SH-SY5Y (cell line): ENCODE data around the gene ABCA2.

ENCODE experiments used
- GATA2 ChIP-seq: IDR thresholded peaks from 2 replicates; pipeline ENCODE4 v1.6.1; 2011; ENCODE audit warnings: mild to moderate bottlenecking, low read depth, low read length
- GATA3 ChIP-seq: IDR thresholded peaks from 2 replicates; pipeline ENCODE4 v1.6.1; 2011; ENCODE audit warnings: low read depth, mild to moderate bottlenecking, low read length, moderate library complexity

DNA sequence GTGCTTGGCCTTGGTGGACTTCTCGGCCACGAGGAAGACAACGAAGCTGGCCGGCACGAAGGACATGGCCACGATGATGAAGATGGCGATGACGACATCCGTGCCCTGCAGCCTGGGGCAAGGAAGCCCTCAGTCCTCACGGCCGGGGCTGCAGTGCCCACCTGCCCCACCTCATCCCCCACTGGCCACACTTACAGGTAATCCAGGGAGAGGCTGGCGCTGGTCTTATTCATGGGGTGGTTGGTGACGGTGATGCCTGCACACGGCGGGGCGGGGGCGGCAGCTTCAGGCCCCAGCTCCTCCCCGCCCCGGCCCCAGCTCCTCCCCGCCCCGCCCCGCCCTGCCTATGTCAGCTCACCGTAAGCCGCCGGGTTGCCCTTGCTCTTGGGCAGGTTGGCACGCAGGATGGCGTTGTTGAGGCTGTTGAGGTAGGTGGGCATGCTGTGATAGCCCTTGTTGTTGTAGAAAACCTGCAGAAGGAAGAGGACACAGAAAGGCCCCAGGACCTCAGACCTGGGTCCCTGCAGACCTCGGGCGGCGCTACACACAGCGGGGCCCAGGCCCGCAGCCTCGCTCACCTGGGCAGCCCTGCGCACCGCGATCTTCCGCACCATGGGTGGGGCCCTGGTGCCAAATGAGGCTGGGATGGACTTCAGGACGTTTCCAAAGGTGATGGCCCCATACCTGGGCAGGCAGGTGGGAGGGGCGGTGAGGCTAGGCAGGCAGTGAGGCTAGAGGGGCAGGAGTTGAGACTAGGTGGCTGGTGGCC lies 15.9 kb downstream of the ABCA2 start:
- no peak for TF ChIP-seq GATA2
- TF ChIP-seq GATA3, result no peak
